GM23338 (cell line): ENCODE data around the gene SPOPL. TPM values are rescaled to one million over a fixed set of nuclear protein-coding genes. Genes with fewer than 3 reads are reported as not detected.

Experiments used
- ATAC-seq: fragments of 200-7000 bp; cut with Tn5 transposase; 3 replicates; pipeline ENCODE4 v1.9.1; 2020
- DNase-seq: peaks from one replicate; pipeline ENCODE4 v3.0.0-alpha.2; 2015; ENCODE audit warnings: low spot score
- H2AFZ ChIP-seq: fragments of 200-600 bp; sonication (generic); 2 replicates; pipeline ENCODE4 v1.8.0; 2016; ENCODE audit warnings: antibody characterized with exemption, mild to moderate bottlenecking, moderate library complexity
- H3F3A ChIP-seq: fragments of 200-600 bp; sonication (generic); replicated peaks from 2 replicates; pipeline ENCODE4 v1.8.0; 2017; ENCODE audit warnings: antibody characterized with exemption, mixed run types, low read depth
- H3K27ac ChIP-seq: fragments of 200-600 bp; sonication (generic); 2 replicates; pipeline ENCODE4 v1.6.1; 2016; ENCODE audit warnings: low read depth
- H3K27me3 ChIP-seq: fragments of 200-600 bp; sonication (generic); 2 replicates; pipeline ENCODE4 v1.8.0; 2016; ENCODE audit warnings: mild to moderate bottlenecking, mixed run types, moderate library complexity; ENCODE audit not compliant: insufficient read depth
- H3K36me3 ChIP-seq: fragments of 200-600 bp; sonication (generic); 2 replicates; pipeline ENCODE4 v1.8.0; 2016; ENCODE audit warnings: mild to moderate bottlenecking; ENCODE audit not compliant: insufficient read depth
- H3K4me1 ChIP-seq: fragments of 200-600 bp; sonication (generic); 2 replicates; pipeline ENCODE4 v1.8.0; 2016; ENCODE audit warnings: mild to moderate bottlenecking, moderate library complexity; ENCODE audit not compliant: insufficient read depth
- H3K4me2 ChIP-seq: fragments of 200-600 bp; sonication (generic); 2 replicates; pipeline ENCODE4 v1.7.1; 2017; ENCODE audit warnings: mixed run types
- H3K4me3 ChIP-seq: fragments of 200-600 bp; sonication (generic); 2 replicates; pipeline ENCODE4 v1.6.1; 2016; ENCODE audit warnings: mixed run types
- H3K79me2 ChIP-seq: fragments of 200-600 bp; sonication (generic); replicated peaks from 2 replicates; pipeline ENCODE4 v1.8.0; 2017; ENCODE audit warnings: mild to moderate bottlenecking; ENCODE audit not compliant: insufficient read depth
- H3K9me2 ChIP-seq: fragments of 200-600 bp; sonication (generic); 2 replicates; pipeline ENCODE4 v1.8.0; 2017; ENCODE audit not compliant: insufficient read depth
- H4K20me1 ChIP-seq: fragments of 200-600 bp; sonication (generic); replicated peaks from 2 replicates; pipeline ENCODE4 v1.8.0; 2017; ENCODE audit warnings: mild to moderate bottlenecking; ENCODE audit not compliant: insufficient read depth
- H3K27ac Mint-ChIP-seq: 2 replicates; pipeline ENCODE4 v1.8.0; 2020; ENCODE audit warnings: inconsistent platforms, mild to moderate bottlenecking, moderate library complexity, mixed read lengths
- H3K27me3 Mint-ChIP-seq: 3 replicates; pipeline ENCODE4 v1.8.0; 2022; ENCODE audit warnings: low read depth, mild to moderate bottlenecking, moderate library complexity, mixed read lengths, inconsistent platforms; ENCODE audit not compliant: insufficient read depth, poor library complexity
- H3K36me3 Mint-ChIP-seq: 3 replicates; pipeline ENCODE4 v1.8.0; 2021; ENCODE audit warnings: low read depth, mild to moderate bottlenecking, inconsistent platforms, moderate library complexity, mixed read lengths
- H3K4me1 Mint-ChIP-seq: 3 replicates; pipeline ENCODE4 v1.8.0; 2020; ENCODE audit warnings: mild to moderate bottlenecking, inconsistent platforms, mixed read lengths
- H3K4me3 Mint-ChIP-seq: 3 replicates; pipeline ENCODE4 v1.8.0; 2021; ENCODE audit warnings: moderate library complexity, mild to moderate bottlenecking, inconsistent platforms, mixed read lengths
- H3K9me3 Mint-ChIP-seq: 3 replicates; pipeline ENCODE4 v1.8.0; 2020; ENCODE audit warnings: moderate library complexity, mild to moderate bottlenecking, inconsistent platforms, mixed read lengths
- CREB1 ChIP-seq: fragments of 250-450 bp; sonication (Bioruptor Pico); IDR thresholded peaks from 2 replicates; pipeline ENCODE4 v1.5.0; 2020; ENCODE audit warnings: low read depth, mild to moderate bottlenecking, moderate library complexity
- EZH2 ChIP-seq: fragments of 200-600 bp; sonication (generic); IDR thresholded peaks from one replicate; pipeline ENCODE4 v1.8.0; 2017; ENCODE audit warnings: antibody characterized with exemption, mild to moderate bottlenecking, low read depth; ENCODE audit not compliant: unreplicated experiment
- POLR2AphosphoS5 ChIP-seq: IDR thresholded peaks from 2 replicates; pipeline ENCODE4 v1.6.1; 2016; ENCODE audit warnings: antibody characterized with exemption, low read depth
- REST ChIP-seq: IDR thresholded peaks from one replicate; pipeline ENCODE4 v1.6.1; 2018; ENCODE audit warnings: antibody characterized with exemption; ENCODE audit not compliant: unreplicated experiment
- STAT1 ChIP-seq: IDR thresholded peaks from one replicate; pipeline ENCODE4 v1.6.1; 2016; ENCODE audit warnings: antibody characterized with exemption; ENCODE audit not compliant: unreplicated experiment
- ZNF114 ChIP-seq: fragments of 250-450 bp; sonication (Bioruptor Pico); IDR thresholded peaks from 2 replicates; pipeline ENCODE4 v1.5.0; 2020; ENCODE audit warnings: mild to moderate bottlenecking, moderate library complexity
- ZNF331 ChIP-seq: fragments of 250-450 bp; sonication (Bioruptor Pico); IDR thresholded peaks from 2 replicates; pipeline ENCODE4 v1.5.0; 2020; ENCODE audit warnings: low read depth, mild to moderate bottlenecking, moderate library complexity
- long read RNA-seq: library from polyadenylated mRNA; unstranded; transcript quantifications from one replicate; pipeline ENCODE4 v2.0.0, GENCODE V29; 2020; ENCODE audit not compliant: unreplicated experiment
- polyA plus RNA-seq: library from polyadenylated mRNA; unstranded; fragments of >200 nt; fragmentation: Nextera tagmentation; extraction: Ambion mirVana; gene quantifications from 2 replicates; pipeline ENCODE4 v1.2.1, GENCODE V29; 2016
- total RNA-seq: library from RNA; depleted of rRNA; stranded (reverse); fragments of >200 nt; shearing (Covaris generic); gene quantifications from 2 replicates; pipeline ENCODE4 v1.2.3, GENCODE V29; 2014; rRNA removed
- TF ChIP-seq, protein P1 (sequence below): IDR thresholded peaks from 2 replicates; pipeline ENCODE4 v1.6.1; 2016; ENCODE audit warnings: antibody characterized with exemption
- TF ChIP-seq, protein P2 (sequence below): fragments of 250-450 bp; sonication (Bioruptor Pico); IDR thresholded peaks from 2 replicates; pipeline ENCODE4 v1.5.0; 2020; ENCODE audit warnings: mild to moderate bottlenecking, moderate library complexity

The SPOPL gene
- total RNA-seq (13.5 and 15.4 TPM in 2 replicates), polyA plus RNA-seq (3.1 and 4.5 TPM in 2 replicates)
- long read RNA-seq, partial matches to known transcripts = 0 of 1 reads
- long read RNA-seq, other reads (novel, unspliced or antisense) = 1 of 1 reads

- Mint-ChIP-seq H3K9me3 (no peaks in the 10 kb centered on the region), H3K4me1 (peaks cover 25% of the 10 kb centered on the region), H3K4me3 (peak within 1 kb of the TSS; percentile 93), H3K36me3 (no peaks in the 10 kb centered on the region), H3K27me3 (peaks cover 7% of the 10 kb centered on the region), H3K27ac (peak within 1 kb of the TSS; percentile 95)
- H3K27me3 ChIP-seq = no peaks in the 10 kb centered on the region
- peaks cover 44% of the 10 kb centered on the region for H3K79me2 ChIP-seq
- H3K4me1 ChIP-seq = peaks cover 32% of the 10 kb centered on the region
- 0 out of 2 replicates have a peak, but pooled peaks cover 3% of the 10 kb centered on the region for H3K9me2 ChIP-seq
- H2AFZ ChIP-seq = peak within 1 kb of the TSS; percentile 100
- DNase-seq (peak; percentile 88), ATAC-seq (peak; percentile 87)
- H3F3A ChIP-seq = peaks cover 9% of the 10 kb centered on the region
- 0 out of 2 replicates have a peak, but pooled peaks have one; percentile 25 for TF ChIP-seq CREB1 (CRISPR knock-in tag)
- no peak for TF ChIP-seq STAT1
- no peak for TF ChIP-seq REST
- TF ChIP-seq POLR2AphosphoS5 = peak; percentile 74
- 0 out of 2 replicates have a peak, but pooled peaks have one; percentile 12 for TF ChIP-seq ZNF114
- TF ChIP-seq EZH2 = no peak
- TF ChIP-seq ZNF331 (CRISPR knock-in tag) = no peak
- TF ChIP-seq, protein P1, sequence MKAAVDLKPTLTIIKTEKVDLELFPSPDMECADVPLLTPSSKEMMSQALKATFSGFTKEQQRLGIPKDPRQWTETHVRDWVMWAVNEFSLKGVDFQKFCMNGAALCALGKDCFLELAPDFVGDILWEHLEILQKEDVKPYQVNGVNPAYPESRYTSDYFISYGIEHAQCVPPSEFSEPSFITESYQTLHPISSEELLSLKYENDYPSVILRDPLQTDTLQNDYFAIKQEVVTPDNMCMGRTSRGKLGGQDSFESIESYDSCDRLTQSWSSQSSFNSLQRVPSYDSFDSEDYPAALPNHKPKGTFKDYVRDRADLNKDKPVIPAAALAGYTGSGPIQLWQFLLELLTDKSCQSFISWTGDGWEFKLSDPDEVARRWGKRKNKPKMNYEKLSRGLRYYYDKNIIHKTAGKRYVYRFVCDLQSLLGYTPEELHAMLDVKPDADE = peak; percentile 42; the same call in 1 of the 2 replicates
- TF ChIP-seq, protein P2, sequence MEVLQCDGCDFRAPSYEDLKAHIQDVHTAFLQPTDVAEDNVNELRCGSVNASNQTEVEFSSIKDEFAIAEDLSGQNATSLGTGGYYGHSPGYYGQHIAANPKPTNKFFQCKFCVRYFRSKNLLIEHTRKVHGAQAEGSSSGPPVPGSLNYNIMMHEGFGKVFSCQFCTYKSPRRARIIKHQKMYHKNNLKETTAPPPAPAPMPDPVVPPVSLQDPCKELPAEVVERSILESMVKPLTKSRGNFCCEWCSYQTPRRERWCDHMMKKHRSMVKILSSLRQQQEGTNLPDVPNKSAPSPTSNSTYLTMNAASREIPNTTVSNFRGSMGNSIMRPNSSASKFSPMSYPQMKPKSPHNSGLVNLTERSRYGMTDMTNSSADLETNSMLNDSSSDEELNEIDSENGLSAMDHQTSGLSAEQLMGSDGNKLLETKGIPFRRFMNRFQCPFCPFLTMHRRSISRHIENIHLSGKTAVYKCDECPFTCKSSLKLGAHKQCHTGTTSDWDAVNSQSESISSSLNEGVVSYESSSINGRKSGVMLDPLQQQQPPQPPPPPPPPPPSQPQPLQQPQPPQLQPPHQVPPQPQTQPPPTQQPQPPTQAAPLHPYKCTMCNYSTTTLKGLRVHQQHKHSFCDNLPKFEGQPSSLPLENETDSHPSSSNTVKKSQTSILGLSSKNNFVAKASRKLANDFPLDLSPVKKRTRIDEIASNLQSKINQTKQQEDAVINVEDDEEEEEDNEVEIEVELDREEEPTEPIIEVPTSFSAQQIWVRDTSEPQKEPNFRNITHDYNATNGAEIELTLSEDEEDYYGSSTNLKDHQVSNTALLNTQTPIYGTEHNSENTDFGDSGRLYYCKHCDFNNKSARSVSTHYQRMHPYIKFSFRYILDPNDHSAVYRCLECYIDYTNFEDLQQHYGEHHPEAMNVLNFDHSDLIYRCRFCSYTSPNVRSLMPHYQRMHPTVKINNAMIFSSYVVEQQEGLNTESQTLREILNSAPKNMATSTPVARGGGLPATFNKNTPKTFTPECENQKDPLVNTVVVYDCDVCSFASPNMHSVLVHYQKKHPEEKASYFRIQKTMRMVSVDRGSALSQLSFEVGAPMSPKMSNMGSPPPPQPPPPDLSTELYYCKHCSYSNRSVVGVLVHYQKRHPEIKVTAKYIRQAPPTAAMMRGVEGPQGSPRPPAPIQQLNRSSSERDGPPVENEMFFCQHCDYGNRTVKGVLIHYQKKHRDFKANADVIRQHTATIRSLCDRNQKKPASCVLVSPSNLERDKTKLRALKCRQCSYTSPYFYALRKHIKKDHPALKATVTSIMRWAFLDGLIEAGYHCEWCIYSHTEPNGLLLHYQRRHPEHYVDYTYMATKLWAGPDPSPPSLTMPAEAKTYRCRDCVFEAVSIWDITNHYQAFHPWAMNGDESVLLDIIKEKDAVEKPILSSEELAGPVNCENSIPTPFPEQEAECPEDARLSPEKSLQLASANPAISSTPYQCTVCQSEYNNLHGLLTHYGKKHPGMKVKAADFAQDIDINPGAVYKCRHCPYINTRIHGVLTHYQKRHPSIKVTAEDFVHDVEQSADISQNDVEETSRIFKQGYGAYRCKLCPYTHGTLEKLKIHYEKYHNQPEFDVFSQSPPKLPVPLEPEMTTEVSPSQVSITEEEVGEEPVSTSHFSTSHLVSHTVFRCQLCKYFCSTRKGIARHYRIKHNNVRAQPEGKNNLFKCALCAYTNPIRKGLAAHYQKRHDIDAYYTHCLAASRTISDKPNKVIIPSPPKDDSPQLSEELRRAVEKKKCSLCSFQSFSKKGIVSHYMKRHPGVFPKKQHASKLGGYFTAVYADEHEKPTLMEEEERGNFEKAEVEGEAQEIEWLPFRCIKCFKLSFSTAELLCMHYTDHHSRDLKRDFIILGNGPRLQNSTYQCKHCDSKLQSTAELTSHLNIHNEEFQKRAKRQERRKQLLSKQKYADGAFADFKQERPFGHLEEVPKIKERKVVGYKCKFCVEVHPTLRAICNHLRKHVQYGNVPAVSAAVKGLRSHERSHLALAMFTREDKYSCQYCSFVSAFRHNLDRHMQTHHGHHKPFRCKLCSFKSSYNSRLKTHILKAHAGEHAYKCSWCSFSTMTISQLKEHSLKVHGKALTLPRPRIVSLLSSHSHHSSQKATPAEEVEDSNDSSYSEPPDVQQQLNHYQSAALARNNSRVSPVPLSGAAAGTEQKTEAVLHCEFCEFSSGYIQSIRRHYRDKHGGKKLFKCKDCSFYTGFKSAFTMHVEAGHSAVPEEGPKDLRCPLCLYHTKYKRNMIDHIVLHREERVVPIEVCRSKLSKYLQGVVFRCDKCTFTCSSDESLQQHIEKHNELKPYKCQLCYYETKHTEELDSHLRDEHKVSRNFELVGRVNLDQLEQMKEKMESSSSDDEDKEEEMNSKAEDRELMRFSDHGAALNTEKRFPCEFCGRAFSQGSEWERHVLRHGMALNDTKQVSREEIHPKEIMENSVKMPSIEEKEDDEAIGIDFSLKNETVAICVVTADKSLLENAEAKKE = no peak
- H3K4me3 ChIP-seq = peak within 1 kb of the TSS; percentile 99
- no peaks in the 10 kb centered on the region for H3K36me3 ChIP-seq
- H3K27ac ChIP-seq = peak within 1 kb of the TSS; percentile 98
- H4K20me1 ChIP-seq = peaks cover 13% of the 10 kb centered on the region
- peak within 1 kb of the TSS; percentile 94 for H3K4me2 ChIP-seq
Measured at GRCh38 chr2:138501425-138502254, at the start of gene SPOPL. TSS of gene SPOPL (plus strand) at chr2:138501770. CDS start at chr2:138550217, 48,447 bp downstream.
